GM21381 (cell line): ENCODE measurements around the gene ASPA.
"Not testable (repeated sequence)": the region's sequence is repeated elsewhere in the genome, so short reads cannot be mapped to it uniquely, and the experiment has no call there.

ENCODE experiments used
- ATAC-seq: cut with Tn5 transposase; IDR thresholded peaks from one replicate; pipeline ENCODE4 v1.9.1; 2021; ENCODE audit warnings: mild to moderate bottlenecking, moderate library complexity; ENCODE audit not compliant: unreplicated experiment

ASPA gene

DNA sequence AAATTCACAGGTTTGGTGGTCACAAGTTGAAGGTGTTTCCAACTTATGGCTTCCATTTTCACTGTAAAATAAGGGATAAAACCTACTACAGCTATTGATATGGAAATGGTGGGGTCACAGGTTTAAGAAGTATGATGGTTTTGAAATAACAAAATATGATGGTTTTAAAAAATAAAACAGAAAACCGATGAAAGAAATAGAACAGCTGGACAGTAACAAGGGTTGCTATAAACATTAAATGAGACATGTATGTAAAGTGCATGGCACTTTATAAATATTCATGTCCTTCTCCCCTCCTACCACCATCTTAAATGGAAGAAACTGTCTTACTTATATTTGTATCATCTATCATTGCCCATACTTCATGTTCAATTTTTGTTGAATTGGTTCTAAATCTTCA is 31.3 kb downstream of the ASPA start:
- ATAC-seq: no peak

DNA sequence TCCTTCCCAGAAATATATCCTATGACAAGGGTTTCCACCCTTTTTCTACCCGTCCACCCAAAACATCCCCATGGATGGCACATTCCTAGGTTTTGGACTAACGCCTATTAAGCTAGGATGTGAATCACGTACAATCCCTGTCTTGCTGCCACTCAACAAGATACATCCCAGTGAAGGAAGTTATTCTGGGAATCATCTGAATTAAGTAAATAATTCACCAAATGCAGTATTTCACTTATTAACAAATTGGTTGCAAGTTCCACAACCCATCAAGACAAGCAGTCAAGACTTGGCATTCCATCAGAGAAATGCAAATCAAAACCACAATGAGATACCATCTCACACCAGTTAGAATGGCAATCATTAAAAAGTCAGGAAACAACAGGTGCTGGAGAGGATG is 32.1 kb downstream of the ASPA start:
- ATAC-seq: no peak

DNA sequence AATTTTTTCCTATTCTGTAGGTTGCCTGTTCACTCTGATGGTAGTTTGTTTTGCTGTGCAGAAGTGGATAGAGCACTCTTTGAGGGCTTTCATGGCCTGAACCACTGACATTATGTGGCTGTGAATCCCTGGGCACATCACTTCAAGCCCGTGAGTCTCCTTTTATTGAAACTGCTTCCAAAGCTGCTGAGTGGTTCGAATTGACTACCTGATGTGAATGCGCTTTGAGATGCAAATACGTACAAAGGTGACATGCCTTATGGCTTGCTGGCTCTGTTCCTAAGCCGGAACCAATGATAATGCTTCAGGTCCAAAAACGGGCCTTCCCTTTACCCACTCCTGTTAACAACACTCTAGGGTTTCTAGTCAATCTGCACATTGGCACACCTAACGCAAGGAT is 34.3 kb downstream of the ASPA start:
- ATAC-seq: no peak

DNA sequence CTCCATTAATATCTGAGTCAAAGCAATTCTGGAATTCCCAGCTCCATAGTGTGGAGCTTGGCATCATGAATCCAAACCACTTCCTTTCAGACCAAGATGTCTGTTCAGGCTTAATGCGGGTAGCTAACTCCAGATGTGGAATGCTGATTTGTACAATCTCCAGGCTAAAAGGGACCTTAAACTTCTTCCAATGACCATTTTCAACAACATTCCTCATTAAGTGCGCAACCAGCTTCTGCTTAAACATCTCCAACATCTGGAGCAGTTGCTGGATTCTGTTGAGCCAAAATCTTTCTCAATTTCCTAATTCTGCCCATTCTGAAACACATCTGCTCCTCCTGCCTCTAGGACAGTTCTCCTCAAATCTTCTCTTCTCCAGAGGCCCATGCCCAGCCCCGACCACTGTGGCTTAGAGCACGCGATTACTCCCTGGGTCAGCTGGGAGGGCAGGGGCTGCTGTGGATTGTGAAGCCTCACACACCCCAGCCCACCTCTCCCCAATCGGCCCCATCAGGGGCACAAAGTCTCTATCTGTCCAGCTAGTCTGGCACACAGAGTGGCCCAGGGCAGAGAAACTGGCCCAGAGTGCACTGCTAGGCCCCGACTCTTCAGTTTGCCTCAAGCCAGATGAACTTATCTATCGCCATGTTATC is 36.2 kb downstream of the ASPA start:
- ATAC-seq: no peak

DNA sequence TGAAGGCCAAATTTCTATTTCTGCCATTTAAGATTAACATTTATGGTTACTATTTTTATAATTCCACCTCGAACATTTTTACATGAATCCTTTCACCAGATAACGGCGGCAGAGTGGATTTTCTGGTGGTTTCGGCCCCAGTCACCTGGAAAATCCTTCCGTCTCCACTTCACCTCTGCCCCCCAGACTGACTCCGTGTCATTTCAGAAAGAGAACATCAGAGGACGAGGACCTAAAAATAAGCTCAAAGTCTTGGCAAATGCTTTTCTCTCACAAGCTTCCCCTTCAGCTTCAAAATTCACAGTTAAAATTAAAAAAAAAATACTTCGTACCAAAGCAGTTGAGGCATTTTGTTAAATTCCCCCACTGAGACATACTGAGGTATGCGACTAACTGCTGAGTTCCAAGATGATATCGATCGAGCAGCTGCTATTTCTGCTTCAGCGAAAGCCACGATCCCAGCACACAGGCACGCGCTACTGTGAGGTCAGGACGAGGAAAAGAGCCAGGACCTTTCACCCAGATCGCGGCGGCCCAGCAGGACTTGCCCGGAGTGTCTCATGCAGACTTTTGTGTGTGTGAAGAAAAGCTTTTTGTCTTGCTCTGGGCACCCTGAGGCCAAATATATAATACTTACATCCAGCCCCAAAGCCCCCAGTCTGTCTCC is 36.8 kb downstream of the ASPA start:
- no peak for ATAC-seq

DNA sequence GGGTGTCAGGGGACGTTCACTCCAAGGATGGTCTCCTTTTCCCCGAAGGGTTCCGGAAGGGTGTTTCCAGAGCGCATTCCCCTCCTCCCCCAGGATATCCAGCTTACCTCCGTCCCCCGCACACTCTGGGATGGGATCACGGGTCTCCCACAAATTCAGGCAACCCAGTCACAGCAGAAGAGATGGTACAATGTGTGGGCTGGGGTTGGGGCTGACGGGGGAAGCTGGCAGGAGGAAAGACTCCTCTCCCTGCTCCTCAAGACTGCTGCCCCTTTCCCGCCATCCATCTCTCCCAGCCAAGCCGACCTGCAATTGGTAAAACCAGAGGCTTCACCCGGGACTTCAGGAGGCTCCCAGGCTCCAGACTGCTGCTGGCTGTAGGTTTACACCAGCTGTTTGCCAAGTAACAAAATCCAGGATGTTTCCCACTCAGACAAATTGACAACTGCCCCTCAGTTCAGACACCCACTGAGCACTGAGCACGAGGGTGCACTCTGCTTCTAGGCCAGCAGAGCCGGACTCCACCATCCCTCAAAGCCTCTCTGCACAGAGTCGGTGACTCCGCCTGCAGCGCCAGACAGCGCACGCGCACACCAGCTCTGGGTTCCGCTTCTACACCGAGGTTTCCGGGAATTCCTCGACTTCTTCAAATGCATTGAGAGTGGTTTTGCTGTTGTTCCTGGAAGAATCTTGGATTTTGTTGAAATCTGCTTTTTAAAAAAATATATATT is 37.7 kb downstream of the ASPA start:
- no peak for ATAC-seq

DNA sequence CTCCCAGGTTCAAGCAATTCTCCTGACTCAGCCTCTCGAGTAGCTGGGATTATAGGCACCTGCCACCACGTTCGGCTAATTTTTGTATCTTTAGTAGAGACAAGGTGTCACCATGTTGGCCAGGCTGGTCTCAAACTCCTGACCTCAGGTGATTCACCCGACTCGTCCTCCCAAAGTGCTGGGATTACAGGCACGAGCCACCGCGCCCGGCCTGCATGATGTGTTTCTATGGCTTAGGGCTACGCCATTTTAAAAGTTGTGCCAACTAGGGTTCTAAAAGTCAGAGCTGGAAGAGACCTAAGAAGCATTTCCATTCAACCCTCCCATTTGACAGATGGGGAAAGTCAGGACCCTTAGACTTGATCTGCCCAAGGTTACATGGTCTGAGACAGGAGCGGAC is 38.4 kb downstream of the ASPA start:
- ATAC-seq: not testable (repeated sequence)

DNA sequence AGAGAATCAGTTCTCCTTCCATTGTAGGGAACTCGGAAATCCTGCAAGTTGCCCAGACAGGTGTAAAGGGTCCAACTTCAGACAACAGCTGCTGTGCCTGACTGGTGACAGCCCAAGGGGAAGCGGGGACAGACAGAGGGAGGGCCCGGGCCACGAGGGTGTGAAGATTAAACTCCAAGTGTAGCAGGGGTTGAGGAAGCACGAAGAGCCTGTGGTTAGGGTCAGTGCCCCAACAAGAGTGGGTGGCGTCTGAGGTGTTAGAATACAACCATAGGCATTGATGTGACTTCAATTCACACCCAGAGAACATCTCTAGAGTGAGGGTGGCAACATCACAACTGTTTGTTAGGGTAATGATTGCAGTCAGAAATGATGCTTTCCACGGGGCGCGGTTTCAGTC is 39.1 kb downstream of the ASPA start:
- ATAC-seq: no peak

DNA sequence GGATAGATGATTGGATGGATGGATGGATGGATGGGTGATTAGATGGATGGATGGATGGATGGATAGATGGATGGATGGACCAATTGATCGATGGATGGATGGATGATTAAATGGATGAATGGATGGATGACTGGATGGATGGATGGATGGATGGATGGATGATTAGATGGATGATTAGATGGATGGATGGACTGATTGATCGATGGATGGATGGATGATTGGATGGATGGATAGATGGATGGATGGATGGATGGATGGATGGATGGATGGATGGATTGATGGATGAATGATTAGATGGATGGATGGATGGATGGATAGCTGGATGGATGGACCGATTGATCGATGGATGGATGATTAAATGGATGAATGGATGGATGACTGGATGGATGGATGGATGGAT is 43.7 kb downstream of the ASPA start:
- ATAC-seq: not testable (repeated sequence)

DNA sequence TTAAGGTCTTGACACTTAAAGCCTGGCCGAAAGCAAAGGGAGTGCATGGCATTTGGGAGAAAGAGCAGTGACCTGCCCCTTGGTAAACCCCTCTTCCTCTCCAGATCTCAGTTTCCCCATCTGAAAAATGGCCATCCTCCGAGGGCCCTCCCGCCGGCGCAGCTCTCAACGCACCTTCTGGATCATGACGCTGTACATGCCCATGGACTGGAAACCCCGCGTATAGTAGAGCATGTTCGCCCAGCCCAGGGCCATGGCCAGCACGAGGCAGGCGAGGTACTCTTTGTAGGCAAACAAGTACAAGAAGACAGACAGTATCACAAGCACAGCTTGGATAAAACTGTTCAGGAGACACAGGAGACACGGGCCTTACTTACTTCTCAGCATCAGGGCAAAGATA is 48.2 kb downstream of the ASPA start:
- ATAC-seq: no peak

DNA sequence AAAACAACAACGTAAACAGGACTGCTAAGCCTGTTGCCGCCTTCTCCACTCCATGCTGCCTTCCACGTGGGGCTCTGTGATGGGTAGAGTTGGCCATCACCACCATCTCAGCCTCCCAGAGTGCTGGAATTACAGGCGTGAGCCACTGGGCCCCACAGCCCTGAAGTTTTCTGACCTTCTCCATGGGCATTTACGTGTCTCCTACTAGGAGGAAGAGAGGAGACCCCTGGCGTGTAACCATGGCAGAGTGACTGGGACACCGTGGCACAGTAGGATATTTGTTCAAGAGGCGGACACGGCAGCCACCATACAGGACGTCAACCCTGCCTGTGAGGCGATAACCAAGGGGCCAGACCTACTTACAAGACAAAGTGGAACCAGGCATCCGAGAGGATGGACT is 50.7 kb downstream of the ASPA start:
- no peak for ATAC-seq

DNA sequence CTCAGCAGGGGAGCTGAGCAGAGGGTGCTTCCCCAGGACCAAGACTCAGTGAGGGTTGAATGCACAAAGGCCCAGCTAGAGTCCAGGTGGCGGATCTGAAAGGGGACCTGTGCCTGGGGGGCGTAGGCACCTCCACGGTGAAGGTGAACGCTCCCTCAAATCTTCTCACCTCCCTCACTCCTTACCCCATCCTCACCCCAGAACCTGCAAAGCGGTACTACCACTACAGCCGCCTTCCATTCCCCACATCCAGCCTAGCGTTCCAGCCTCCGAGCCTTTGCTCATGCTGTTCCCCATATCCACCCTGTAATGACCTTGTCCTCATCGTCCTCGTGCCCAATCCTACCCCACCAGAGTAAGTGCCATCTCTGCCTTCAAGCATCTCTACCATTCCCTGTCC is 51.2 kb downstream of the ASPA start:
- no peak for ATAC-seq

DNA sequence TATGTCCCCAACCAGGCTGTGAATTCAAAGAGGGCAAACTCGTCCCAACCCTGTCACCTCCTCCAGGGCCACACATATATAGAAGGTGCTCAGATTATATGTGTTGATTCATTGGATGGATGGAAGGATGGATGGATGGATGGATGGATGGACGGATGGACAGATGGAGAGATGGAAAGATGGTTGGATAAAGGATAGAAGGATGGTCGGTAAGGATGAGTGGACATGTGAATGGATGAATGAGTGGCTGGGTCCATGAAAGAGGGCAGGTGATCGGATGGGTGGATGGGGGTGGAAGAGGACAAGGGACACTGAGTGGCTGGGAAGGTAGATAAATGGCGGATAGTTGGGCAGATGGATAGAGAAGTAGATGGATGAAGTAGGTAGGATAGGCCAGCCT is 51.7 kb downstream of the ASPA start:
- ATAC-seq: no peak

DNA sequence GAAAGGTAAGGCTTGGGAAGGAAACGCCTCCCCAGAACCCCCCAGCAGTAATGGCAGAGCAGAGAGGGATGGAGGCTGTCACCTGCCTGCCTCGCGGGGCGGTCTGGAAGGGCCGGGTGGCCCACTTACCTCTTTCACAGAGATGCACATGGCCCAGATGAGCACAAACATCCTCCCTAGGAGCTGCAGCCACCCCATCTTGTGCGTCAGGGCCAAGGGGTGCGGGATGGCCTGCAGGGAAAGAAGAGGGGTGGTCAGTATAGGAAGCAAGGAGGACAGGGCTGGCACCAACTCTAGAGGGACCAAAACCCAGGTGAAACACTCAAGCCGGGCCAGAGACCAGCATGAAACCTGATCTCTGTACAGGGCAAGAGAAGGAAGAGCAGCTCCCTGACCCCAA is 52.1 kb downstream of the ASPA start:
- ATAC-seq: no peak

DNA sequence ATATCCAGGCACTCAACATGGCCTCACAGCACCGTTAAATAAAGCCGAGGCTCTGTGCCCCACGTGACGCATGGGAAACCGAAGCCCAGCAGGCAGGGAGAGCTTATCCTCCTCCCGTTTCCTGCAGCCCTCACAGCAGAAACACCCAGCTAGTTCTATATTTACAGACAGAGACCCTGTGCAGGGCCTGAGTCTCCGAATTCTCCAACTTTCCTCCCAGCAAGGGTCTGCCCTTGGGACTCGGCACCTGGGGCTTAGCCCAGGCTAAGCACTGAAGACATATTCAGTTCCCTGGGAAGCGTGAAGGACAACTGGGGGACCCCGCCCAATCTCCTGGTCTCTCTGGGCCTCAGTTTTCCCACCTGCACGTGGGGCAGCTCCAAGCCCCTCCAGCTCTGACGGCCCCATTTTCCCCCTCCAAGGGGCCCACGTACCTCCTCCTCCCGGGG is 52.6 kb downstream of the ASPA start:
- ATAC-seq: no peak

DNA sequence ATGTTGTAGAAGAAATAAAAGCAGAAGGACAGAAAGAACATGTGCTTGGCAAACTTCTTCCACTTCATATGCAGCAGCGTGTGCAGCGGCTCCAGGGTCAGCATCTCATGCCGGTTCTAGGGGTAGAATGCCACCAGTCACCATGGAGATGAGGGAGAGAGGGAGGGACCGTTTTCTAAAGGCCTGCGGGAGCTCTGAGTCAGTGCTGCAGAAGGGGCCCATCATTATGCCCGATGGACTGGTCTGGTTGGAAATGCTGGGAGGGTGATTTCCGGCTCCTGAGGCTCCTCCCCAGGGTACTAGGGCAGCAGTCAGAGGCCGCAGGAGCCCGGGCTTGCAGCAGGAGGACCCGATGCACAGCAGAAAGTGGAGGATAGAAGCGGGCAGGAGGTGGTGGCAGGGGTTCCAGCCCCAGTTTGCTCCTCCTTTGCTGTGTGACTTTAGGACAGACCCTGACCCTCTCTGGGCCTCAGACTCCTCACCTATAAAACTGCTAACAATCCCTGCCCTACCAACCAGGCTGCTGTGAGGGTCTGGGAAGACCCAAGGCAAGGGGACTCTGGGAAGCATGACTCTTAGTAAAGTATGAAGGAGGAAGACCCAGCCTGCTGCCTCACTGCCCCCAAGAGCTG is 53.2 kb downstream of the ASPA start:
- ATAC-seq: no peak

DNA sequence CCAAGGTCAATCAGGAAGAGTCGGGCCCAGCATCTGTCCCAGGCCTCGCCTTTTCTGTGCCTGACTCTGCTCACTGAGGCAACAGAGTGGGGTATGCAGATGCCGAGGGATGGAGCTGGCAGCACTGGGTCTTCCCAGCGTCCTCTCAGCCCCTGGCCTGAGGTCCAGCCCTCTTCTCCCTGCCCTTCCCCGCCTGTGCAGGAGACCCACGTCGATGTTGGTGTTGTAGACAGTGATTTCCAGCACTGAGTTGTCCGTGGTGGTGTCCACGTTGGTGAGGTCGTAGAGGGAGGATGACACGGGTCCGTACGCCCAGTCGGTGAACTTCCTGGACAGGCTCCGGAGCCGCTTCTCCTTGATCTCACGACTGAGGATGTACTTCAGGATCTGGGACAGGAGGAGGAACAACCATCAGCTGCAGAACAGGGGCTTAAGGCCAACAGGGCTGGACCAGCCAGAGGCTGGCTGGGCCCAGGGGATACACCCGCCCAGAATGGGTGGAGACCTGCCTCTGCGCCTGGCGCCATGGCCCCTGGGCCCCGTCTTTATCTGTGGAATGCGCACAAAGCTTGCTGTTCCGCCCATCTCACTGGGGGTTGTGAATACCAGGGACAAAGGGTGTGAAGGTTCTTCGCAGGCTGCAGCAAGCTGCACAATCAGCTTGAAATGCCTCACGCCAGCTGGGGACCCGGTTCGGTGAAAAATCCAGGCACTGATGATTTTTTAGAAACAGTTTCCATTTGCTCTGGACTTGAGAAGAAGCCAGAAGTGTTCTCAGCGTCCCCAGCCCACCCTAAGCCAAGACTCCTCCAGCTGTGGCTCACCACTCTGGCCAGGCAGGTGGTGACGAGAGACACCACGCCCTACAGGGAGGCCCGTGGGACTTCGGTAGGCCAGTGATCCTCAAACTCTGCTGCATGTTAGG is 54.3 kb downstream of the ASPA start:
- ATAC-seq: no peak

DNA sequence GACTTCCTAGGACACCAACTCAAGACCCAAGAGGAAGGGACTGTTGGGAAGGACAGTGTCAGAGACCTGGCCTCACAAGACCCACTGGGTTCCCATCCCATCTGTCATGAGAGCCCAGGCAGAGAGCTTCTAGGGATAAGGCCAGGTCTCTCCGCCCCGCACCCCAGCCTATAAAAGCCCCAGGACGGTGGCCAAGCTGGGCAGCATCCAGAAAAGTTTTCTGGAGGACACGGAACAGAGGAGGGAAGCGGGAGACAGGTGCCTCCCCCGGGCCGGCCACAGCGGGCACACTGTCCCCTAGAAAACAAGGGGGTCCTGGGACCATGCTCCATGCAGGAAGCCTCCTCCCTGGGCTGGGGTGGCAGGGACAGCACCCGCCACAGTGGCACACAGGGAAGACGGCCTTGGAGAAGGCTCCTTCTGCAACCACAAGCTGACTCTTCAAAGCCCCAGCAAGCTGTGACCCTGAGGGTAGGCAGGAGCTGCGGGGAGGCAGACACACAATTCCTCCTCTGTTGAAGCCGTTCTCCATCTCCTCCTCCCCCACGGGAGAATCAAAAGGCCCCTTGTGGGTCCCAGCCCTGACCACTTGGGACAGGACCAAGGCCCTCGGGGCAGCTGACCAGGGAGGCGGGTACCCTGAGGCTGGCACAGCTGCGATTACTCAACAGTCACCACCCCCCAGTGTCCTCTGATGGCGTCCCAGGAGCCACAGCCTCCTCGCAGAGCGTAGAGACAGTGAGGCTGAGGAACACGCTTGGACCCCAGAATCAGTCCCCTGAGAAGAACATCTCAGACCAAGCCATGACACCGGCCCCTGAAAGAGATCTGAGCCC is 55.7 kb downstream of the ASPA start:
- no peak for ATAC-seq

DNA sequence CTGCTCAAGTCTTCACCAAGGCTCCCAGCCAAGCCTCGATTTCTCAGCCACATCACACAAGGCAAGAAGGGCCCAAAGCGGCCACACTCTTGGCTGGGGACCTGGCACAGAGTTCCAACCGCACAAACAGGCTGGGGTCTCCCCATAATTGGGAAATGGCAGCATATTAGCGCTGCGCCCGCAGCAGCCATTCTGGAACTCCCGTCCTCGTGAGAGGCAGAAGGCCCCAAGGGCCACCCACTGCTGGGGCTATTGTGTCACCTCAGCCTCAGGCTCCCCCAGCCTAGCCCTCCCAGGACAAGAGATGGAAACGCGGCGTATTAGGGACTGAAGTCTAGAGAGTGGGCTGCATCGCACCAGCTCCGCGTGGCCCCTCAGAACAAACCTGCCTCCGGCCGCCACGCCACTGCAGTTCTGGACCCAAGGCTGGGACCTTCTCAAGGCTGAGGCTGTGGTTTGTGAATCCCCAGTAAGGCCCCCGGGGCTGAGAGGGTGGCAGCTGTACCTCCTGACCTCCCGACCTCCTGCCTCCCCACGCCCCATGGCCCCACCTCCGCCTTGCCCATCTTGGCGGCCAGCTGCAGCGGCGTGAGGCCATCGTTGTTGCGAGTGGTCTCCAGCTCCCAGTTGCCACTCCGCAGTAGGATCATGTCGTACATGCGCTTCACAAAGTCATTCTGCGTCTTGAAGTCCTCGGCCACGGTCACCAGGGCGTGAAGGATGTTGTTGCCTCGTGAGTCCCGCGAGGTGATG is 56.5 kb downstream of the ASPA start:
- ATAC-seq: no peak
